Spleen (tissue), 7 donors: ENCODE data around the gene HEXB.

ENCODE experiments used
- POLR2A ChIP-seq, 3 donors: fragments of 450-650 bp; IDR thresholded peaks; one replicate each; pipeline ENCODE4 v1.5.1; 2017; ENCODE audit warnings: antibody characterized with exemption in 3 of 3, mild to moderate bottlenecking in 1 of 3
- TF ChIP-seq, protein P1 (sequence below), 11 experiments: fragments of 200-600 bp in 7 of 11; fragments of 450-650 bp in 4 of 11; sonication (generic) in 4 of 11; IDR thresholded peaks in 8 of 11; conservative IDR thresholded peaks in 3 of 11; 1 replicate in 7 of 11; 2 replicates in 4 of 11; pipeline versions ENCODE4 v1.4.0 to v1.8.0; 2016 to 2021; ENCODE audit warnings: antibody characterized with exemption in 11 of 11, inconsistent platforms in 4 of 11, mild to moderate bottlenecking in 1 of 11
- donor health status: DM: no; HTN: no; CAD: no; lungs with moderate emphysema.
- donor health status: DM: no; HTN: no; CAD: no.
- donor health status: DM: no; HTN: no; CAD: no.

DNA sequence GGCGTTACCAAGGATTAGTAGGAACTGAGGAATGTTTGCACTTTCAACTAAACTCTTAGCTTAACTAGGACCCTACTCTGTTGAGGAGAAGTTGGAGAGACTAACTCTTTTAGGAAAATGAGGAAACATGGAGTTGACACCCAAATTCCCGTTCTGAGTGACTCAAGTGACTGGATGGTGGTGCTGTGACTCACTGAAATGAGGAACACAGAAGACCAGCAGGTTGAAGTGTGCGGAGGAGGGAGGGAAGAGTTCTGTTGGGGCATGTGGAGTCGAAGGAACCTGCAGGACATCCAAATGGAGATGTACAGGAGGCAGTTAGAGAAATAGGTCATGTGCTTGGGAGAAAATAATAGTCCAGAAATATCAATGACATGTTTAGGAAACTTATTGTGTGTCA is 8.2 kb downstream of the HEXB start:
- TF ChIP-seq, protein P1, sequence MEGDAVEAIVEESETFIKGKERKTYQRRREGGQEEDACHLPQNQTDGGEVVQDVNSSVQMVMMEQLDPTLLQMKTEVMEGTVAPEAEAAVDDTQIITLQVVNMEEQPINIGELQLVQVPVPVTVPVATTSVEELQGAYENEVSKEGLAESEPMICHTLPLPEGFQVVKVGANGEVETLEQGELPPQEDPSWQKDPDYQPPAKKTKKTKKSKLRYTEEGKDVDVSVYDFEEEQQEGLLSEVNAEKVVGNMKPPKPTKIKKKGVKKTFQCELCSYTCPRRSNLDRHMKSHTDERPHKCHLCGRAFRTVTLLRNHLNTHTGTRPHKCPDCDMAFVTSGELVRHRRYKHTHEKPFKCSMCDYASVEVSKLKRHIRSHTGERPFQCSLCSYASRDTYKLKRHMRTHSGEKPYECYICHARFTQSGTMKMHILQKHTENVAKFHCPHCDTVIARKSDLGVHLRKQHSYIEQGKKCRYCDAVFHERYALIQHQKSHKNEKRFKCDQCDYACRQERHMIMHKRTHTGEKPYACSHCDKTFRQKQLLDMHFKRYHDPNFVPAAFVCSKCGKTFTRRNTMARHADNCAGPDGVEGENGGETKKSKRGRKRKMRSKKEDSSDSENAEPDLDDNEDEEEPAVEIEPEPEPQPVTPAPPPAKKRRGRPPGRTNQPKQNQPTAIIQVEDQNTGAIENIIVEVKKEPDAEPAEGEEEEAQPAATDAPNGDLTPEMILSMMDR (IDR thresholded peaks at IDR 0.05 in 8 of 11, conservative IDR thresholded peaks at IDR 0.05 in 3 of 11), result no peak
- no peak for TF ChIP-seq POLR2A (IDR thresholded peaks at IDR 0.05)
